CD8-positive, alpha-beta memory T cell (primary cell): ENCODE measurements around the gene UPB1. TPM values are rescaled to one million over a fixed set of nuclear protein-coding genes. Genes with fewer than 3 reads are reported as not detected.
A peak's percentile ranks its signal among the peaks of the same experiment; 100 is the strongest.

Experiments used
- CTCF ChIA-PET: fragments of 350-600 bp; sonication (Branson Sonifier 250); formaldehyde crosslinking; loops from one replicate; lab custom pipeline; 2021; ENCODE audit warnings: antibody characterized with exemption; lab: Charles Lee
- POLR2A ChIA-PET: fragments of 350-600 bp; sonication (Branson Sonifier 250); formaldehyde crosslinking; loops from one replicate; lab custom pipeline; 2021; ENCODE audit warnings: antibody characterized with exemption; lab: Charles Lee
- DNase-seq, 5 donors: peaks; one replicate each; pipeline versions ENCODE4 v3.0.0 to v3.0.0-alpha.2; 2020 to 2022; ENCODE audit warnings: mixed read lengths in 1 of 5
- H3K27ac ChIP-seq: one replicate; pipeline ENCODE4 v1.7.0; 2013; ENCODE audit warnings: low read depth, mild to moderate bottlenecking, low read length, moderate library complexity
- H3K27me3 ChIP-seq: 2 replicates; pipeline ENCODE4 v1.7.0; 2013; ENCODE audit warnings: low read length, mild to moderate bottlenecking; ENCODE audit not compliant: insufficient read depth, poor library complexity, severe bottlenecking
- H3K36me3 ChIP-seq: 2 replicates; pipeline ENCODE4 v1.7.0; 2013; ENCODE audit warnings: mild to moderate bottlenecking, low read length, moderate library complexity; ENCODE audit not compliant: insufficient read depth
- H3K4me1 ChIP-seq: 2 replicates; pipeline ENCODE4 v1.7.0; 2013; ENCODE audit warnings: mild to moderate bottlenecking, low read length, moderate library complexity; ENCODE audit not compliant: insufficient read depth
- H3K4me3 ChIP-seq: 2 replicates; pipeline ENCODE4 v1.7.0; 2013; ENCODE audit warnings: mild to moderate bottlenecking, low read length
- H3K9me3 ChIP-seq: 2 replicates; pipeline ENCODE4 v1.7.0; 2013; ENCODE audit warnings: mild to moderate bottlenecking, low read length
- H3K27ac Mint-ChIP-seq, 8 donors: one replicate each; pipeline ENCODE4 v1.8.0; 2020 to 2021; ENCODE audit warnings: mixed read lengths in 8 of 8, mild to moderate bottlenecking in 6 of 8, inconsistent platforms in 3 of 8, moderate library complexity in 3 of 8
- H3K27me3 Mint-ChIP-seq, 2 donors: one replicate each; pipeline ENCODE4 v1.8.0; 2020 to 2021; ENCODE audit warnings: mixed read lengths in 2 of 2, mild to moderate bottlenecking in 1 of 2, moderate library complexity in 1 of 2
- H3K36me3 Mint-ChIP-seq, 3 donors: one replicate each; pipeline ENCODE4 v1.8.0; 2020 to 2021; ENCODE audit warnings: mixed read lengths in 3 of 3, inconsistent platforms in 1 of 3, mild to moderate bottlenecking in 1 of 3
- H3K4me1 Mint-ChIP-seq, 3 donors: one replicate each; pipeline ENCODE4 v1.8.0; 2020 to 2021; ENCODE audit warnings: mixed read lengths in 3 of 3, inconsistent platforms in 1 of 3, mild to moderate bottlenecking in 1 of 3
- H3K4me3 Mint-ChIP-seq, 7 donors: one replicate each; pipeline ENCODE4 v1.8.0; 2020 to 2021; ENCODE audit warnings: mixed read lengths in 7 of 7, mild to moderate bottlenecking in 6 of 7, moderate library complexity in 4 of 7, inconsistent platforms in 2 of 7
- H3K9me3 Mint-ChIP-seq, 5 donors: one replicate each; pipeline ENCODE4 v1.8.0; 2020 to 2022; ENCODE audit warnings: mixed read lengths in 5 of 5, mild to moderate bottlenecking in 3 of 5, moderate library complexity in 2 of 5, inconsistent platforms in 1 of 5
- polyA plus RNA-seq: library from polyadenylated mRNA; unstranded; fragments of 300-500 nt; fragmentation: Illumina TruSeq; gene quantifications from one replicate; pipeline ENCODE4 v1.2.3, GENCODE V29; 2021
- total RNA-seq, 2 experiments: library from RNA; stranded (reverse); gene quantifications; one replicate each; pipeline ENCODE4 v1.2.3, GENCODE V29; 2021

UPB1 gene
- total and polyA plus RNA-seq, 3 experiments from 2014 or later = 0.10 TPM; not detected in 2

DNA sequence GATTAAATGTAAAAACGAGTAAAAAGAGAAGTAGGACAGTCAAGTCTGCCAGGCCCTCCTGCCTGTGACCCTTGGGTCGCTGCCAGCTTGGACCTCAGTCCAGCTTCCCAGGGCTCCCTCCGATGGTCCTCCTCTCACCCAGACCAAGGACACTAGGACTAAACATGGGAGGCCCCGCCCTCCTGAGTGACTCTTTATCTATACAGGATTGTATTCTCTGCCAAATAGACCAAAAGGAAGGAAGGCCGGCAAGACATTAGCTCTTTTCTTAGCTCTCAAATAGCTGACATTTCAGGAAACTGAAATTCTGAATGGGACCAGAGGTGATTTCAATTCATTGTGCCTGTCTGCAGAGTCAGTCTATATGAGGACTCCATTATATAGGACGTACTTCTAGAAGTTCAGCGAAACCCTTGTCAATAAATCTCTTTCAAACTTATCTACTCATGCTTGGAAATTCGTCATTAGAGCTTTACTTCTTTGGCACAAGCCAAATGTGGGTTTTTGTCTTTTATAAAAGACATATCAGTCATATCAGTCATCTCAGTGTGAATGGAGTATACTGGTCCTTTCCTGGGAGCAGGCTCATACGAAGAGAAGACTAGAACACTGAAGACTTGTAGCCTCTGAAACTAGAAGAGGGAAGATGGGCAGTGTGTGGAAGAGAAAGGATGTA, 39.2 kb upstream of the UPB1 start:
- H3K27me3 Mint-ChIP-seq = no peaks in the 10 kb centered on the region
- POLR2A ChIA-PET = no interaction called here
- H3K27ac Mint-ChIP-seq = peak overlapping the region in 2 of 8 donors; percentile 54 to 68

DNA sequence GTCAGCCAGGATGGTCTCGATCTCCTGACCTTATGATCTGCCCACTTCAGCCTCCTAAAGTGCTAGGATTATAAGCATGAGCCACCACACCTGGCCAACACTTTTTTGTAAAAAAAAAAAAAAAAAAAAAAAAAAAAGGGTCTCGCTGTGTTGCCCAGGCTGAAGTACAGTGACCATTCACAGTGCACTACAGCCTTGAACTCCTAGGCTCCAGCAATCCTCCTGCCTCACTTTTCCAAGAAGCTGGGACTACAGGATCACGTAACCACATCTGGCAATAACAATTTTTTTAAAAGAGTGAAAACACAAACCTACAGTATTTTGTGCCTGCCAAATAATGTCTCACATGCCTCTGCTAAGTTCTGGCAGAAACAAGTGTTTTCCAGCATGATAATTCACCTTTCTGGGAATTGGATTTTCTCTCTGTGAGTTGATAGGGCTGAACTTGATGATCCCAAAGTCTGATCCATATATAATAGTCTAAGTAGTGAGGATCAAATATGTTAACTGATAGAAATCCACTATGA, 37.2 kb upstream of the UPB1 start:
- H3K27ac Mint-ChIP-seq = no peak overlapping the region
- Histone ChIP-seq H3K4me1 (no peaks in the 10 kb centered on the region), H3K27me3 (no peaks in the 10 kb centered on the region), H3K36me3 (no peaks in the 10 kb centered on the region), H3K4me3 (no peak overlapping the region), H3K9me3 (no peaks in the 10 kb centered on the region), H3K27ac (no peak overlapping the region)
- peaks cover 0 to 11% (median 5%) of the 10 kb centered on the region in 3 donors for H3K4me1 Mint-ChIP-seq
- DNase-seq = no peak
- ChIA-PET POLR2A (interaction anchor here (0.7 kb wide), 1 partner anchor 119 kb away, joined by 4 read pairs; no protein-coding TSS in a partner anchor), CTCF (no interaction called here)
- H3K9me3 Mint-ChIP-seq = no peaks in the 10 kb centered on the region
- H3K4me3 Mint-ChIP-seq = no peak overlapping the region
- no peaks in the 10 kb centered on the region for H3K36me3 Mint-ChIP-seq
- no peaks in the 10 kb centered on the region for H3K27me3 Mint-ChIP-seq

More for the DNA sequence above, 39.2 kb upstream of the UPB1 start:
- Histone ChIP-seq H3K4me3 (no peak overlapping the region), H3K27ac (no peak overlapping the region), H3K9me3 (no peaks in the 10 kb centered on the region), H3K27me3 (no peaks in the 10 kb centered on the region), H3K36me3 (no peaks in the 10 kb centered on the region), H3K4me1 (no peaks in the 10 kb centered on the region)
- CTCF ChIA-PET = interaction anchor here (0.9 to 1.5 kb wide), 2 partner anchors 9 to 20 kb away, joined by 3 to 4 read pairs; no protein-coding TSS in a partner anchor
- no peak for DNase-seq
- peaks cover 0 to 8% (median 5%) of the 10 kb centered on the region in 3 donors for H3K4me1 Mint-ChIP-seq
- H3K36me3 Mint-ChIP-seq = no peaks in the 10 kb centered on the region
- peaks cover 0 to 6% (median 3%) of the 10 kb centered on the region in 5 donors for H3K9me3 Mint-ChIP-seq
- no peak overlapping the region for H3K4me3 Mint-ChIP-seq

DNA sequence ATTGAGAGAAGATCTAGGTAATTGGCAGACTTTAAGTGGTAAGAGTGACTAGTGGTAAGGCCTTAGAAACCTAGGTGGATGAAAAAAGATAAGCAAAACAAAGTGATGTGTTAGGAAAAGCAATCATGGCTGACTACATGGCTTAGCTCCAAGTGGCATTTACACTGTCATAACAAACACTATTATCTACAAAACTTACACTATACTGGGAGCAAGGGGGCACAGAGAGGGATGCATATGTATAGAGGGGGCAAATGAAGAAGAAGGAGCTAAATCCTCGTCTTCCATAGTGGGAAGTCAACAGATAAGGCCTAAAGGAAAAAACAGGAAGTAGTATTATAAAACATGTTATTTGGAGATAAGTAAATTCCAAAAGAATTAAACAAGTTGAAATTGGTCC, 35.2 kb upstream of the UPB1 start:
- POLR2A ChIA-PET = no interaction called here
- no peaks in the 10 kb centered on the region for H3K27me3 Mint-ChIP-seq
- no peak for DNase-seq
- H3K9me3 ChIP-seq = no peaks in the 10 kb centered on the region
- no peaks in the 10 kb centered on the region for H3K27me3 ChIP-seq
- H3K36me3 Mint-ChIP-seq = no peaks in the 10 kb centered on the region
- no peaks in the 10 kb centered on the region for H3K36me3 ChIP-seq
- CTCF ChIA-PET = no interaction called here
- H3K4me1 Mint-ChIP-seq = peaks cover 0 to 11% (median 5%) of the 10 kb centered on the region in 3 donors
- no peak overlapping the region for H3K4me3 Mint-ChIP-seq
- no peaks in the 10 kb centered on the region for H3K9me3 Mint-ChIP-seq
- no peak overlapping the region for H3K4me3 ChIP-seq
- H3K27ac Mint-ChIP-seq = peak overlapping the region in 2 of 8 donors; percentile 71 to 77
- H3K27ac ChIP-seq = no peak overlapping the region
- no peaks in the 10 kb centered on the region for H3K4me1 ChIP-seq

DNA sequence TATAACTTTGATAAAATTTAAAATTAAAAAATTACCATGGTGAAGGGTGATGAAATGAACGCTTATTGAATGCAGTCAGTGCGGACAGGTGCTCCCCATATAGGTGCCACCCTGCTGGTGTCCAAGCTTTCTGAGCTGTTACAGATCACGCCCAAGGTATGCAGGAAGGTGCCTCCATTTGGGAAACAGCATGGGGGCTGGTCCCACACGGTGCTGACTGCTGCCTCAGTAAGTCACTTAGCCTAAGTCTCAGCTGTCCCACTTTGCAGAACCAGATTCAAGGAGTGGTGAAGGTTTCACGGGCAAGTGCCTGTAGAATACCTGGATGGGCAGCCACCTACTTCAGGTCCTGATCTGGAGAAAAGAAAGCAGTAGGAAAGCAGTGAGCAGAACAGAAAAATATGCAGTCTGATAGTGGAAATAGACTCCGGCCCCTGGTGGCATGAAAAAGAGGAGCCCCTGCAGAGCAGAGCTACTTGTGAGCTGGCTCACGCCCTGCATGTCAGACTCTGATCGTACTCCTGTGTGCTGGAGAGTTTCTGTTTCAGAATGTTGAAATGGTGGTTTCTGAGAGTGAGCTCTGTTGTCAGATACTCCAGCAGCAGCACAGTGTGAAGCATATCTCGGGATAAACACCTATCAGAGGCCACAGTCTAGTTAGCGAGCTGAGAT, 34.6 kb upstream of the UPB1 start:
- H3K9me3 ChIP-seq = no peaks in the 10 kb centered on the region
- Mint-ChIP-seq H3K4me3 (peak overlapping the region in 2 of 7 donors; percentile 6 to 17), H3K27me3 (no peaks in the 10 kb centered on the region), H3K4me1 (peaks cover 0 to 11% (median 5%) of the 10 kb centered on the region in 3 donors), H3K27ac (peak overlapping the region in 2 of 8 donors; percentile 49 to 57), H3K36me3 (no peaks in the 10 kb centered on the region), H3K9me3 (no peaks in the 10 kb centered on the region)
- H3K27me3 ChIP-seq = no peaks in the 10 kb centered on the region
- no peak overlapping the region for H3K27ac ChIP-seq
- no peak for DNase-seq
- H3K4me3 ChIP-seq = no peak overlapping the region
- no peaks in the 10 kb centered on the region for H3K36me3 ChIP-seq
- no peaks in the 10 kb centered on the region for H3K4me1 ChIP-seq
- ChIA-PET POLR2A (no interaction called here), CTCF (interaction anchor here (1.5 to 1.6 kb wide), 2 partner anchors 9 to 17 kb away, joined by 3 read pairs; no protein-coding TSS in a partner anchor)

DNA sequence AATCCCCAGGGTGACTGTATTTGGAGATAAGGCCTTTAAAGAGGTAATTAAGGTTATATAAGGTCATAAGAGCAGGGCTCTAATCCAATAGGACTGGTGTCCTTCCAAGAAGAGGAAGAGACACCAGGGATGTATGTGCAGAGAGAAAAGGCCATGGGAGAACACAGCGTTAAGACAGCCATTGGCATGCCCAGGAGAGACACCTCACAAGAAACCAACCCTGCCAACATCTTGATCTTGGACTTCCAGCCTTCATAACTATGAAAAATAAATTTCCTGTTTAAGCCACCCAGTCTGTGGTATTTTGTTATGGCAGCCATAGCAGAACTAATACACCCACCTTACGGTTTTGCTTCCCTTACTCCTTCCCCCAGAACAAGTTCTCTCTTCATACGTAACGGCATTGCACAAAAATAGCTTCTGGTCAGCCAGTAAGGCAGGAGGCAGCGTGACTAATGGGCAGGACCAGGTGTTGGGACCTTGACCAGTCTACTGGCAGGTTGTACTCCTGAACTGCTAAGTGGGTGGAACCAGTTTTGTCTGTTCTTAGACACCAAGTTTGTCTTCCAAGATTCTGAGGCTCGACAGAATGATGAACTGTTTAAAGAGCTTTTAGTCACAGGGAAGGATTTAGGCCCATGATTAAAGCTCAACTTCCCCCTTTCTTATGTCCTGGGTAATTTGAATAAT, 31.9 kb upstream of the UPB1 start:
- H3K36me3 Mint-ChIP-seq = no peaks in the 10 kb centered on the region
- Histone ChIP-seq H3K9me3 (no peaks in the 10 kb centered on the region), H3K36me3 (no peaks in the 10 kb centered on the region), H3K4me1 (peaks cover 5% of the 10 kb centered on the region), H3K27me3 (no peaks in the 10 kb centered on the region), H3K27ac (no peak overlapping the region), H3K4me3 (no peak overlapping the region)
- no peaks in the 10 kb centered on the region for H3K27me3 Mint-ChIP-seq
- ChIA-PET CTCF (interaction anchor here (2.0 kb wide), 1 partner anchor 28 kb away, joined by 8 read pairs; no protein-coding TSS in a partner anchor), POLR2A (no interaction called here)
- H3K4me1 Mint-ChIP-seq = peaks cover 0 to 11% (median 5%) of the 10 kb centered on the region in 3 donors
- no peaks in the 10 kb centered on the region for H3K9me3 Mint-ChIP-seq
- peak overlapping the region in 1 of 8 donors; percentile 33 for H3K27ac Mint-ChIP-seq
- H3K4me3 Mint-ChIP-seq = no peak overlapping the region
- no peak for DNase-seq

DNA sequence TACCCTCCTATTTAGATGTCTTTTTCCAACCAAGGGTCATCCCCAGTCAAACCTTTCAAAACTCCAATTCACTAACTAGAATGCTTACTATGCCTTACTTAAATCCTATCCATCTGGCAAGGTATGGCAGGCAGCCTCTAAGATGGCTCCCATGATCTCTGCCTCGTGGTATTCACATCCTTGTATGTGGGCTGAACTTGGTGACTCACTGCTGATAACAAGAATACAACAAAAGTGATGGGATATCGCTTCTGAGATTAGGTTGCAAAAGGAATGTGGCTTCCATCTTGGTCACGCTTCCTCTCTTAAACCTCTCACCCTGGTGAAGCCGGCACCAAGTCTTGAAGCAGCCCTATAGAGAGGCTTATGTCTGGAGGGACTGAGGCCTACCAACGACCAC, 29.6 kb upstream of the UPB1 start:
- no peaks in the 10 kb centered on the region for H3K9me3 ChIP-seq
- no peaks in the 10 kb centered on the region for H3K27me3 ChIP-seq
- H3K36me3 Mint-ChIP-seq = no peaks in the 10 kb centered on the region
- peak overlapping the region in 2 of 8 donors; percentile 58 to 90 for H3K27ac Mint-ChIP-seq
- H3K27me3 Mint-ChIP-seq = no peaks in the 10 kb centered on the region
- DNase-seq = no peak
- ChIA-PET CTCF (interaction anchor here (2.0 kb wide), 1 partner anchor 31 kb away, joined by 8 read pairs; no protein-coding TSS in a partner anchor), POLR2A (no interaction called here)
- no peak overlapping the region for H3K4me3 Mint-ChIP-seq
- no peaks in the 10 kb centered on the region for H3K36me3 ChIP-seq
- peaks cover 5% of the 10 kb centered on the region for H3K4me1 ChIP-seq
- H3K27ac ChIP-seq = no peak overlapping the region
- no peak overlapping the region for H3K4me3 ChIP-seq
- peaks cover 0 to 6% (median 3%) of the 10 kb centered on the region in 3 donors for H3K4me1 Mint-ChIP-seq
- no peaks in the 10 kb centered on the region for H3K9me3 Mint-ChIP-seq

DNA sequence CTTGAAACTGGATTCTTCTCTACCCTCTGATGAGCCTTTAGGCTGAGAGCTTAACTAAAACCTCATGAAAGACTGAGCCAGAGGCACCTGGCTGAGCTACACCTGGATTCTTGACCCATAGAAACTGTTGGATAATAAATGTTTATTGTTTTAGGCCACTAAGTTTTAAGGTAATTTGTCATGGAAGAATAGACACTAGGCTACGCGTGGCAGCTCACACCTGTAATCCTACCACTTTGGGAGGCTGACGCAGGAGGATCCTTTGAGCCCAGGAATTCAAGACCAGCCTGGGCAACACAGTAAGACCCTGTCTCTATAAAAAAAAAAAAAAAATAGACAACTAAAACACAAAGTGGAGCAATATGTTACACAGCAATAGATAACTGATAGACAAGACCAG, 29.2 kb upstream of the UPB1 start:
- Histone ChIP-seq H3K27me3 (no peaks in the 10 kb centered on the region), H3K36me3 (no peaks in the 10 kb centered on the region), H3K4me1 (peaks cover 5% of the 10 kb centered on the region), H3K9me3 (no peaks in the 10 kb centered on the region), H3K4me3 (no peak overlapping the region), H3K27ac (no peak overlapping the region)
- ChIA-PET POLR2A (no interaction called here), CTCF (interaction anchor here (0.7 kb wide), 1 partner anchor 88 kb away, joined by 3 read pairs; no protein-coding TSS in a partner anchor)
- Mint-ChIP-seq H3K4me1 (peaks cover 0 to 2% (median 0%) of the 10 kb centered on the region in 3 donors), H3K4me3 (no peak overlapping the region), H3K9me3 (no peaks in the 10 kb centered on the region), H3K27me3 (no peaks in the 10 kb centered on the region), H3K36me3 (no peaks in the 10 kb centered on the region), H3K27ac (peak overlapping the region in 1 of 8 donors; percentile 90)
- DNase-seq = no peak
